ENCODE results near the gene PTGR1. TPM values are rescaled to one million over a fixed set of nuclear protein-coding genes. Genes with fewer than 3 reads are reported as not detected.

The PTGR1 gene
- total and polyA plus RNA-seq, 2 of the 8 experiments (the other 6 are each of a cell fraction or from before 2014, with no cell fraction given), result 16.9 to 28.5 TPM

- TF ChIP-seq TEAD4 (IDR thresholded peaks at IDR 0.05; ENCODE audit: low read depth, low read length) (no peak), SUZ12 (IDR thresholded peaks at IDR 0.05; ENCODE audit: low read length) (no peak)
Observed at GRCh38 chr9:111649016-111649415, 49.6 kb upstream of the PTGR1 start (continued).

Measured in H1 (cell line).